ENCODE data around the gene SNX8. TPM values are rescaled to one million over a fixed set of nuclear protein-coding genes. Genes with fewer than 3 reads are reported as not detected.

Gene SNX8
- total RNA-seq, 1 experiment from 2014 or later = 31.2 TPM

DNA sequence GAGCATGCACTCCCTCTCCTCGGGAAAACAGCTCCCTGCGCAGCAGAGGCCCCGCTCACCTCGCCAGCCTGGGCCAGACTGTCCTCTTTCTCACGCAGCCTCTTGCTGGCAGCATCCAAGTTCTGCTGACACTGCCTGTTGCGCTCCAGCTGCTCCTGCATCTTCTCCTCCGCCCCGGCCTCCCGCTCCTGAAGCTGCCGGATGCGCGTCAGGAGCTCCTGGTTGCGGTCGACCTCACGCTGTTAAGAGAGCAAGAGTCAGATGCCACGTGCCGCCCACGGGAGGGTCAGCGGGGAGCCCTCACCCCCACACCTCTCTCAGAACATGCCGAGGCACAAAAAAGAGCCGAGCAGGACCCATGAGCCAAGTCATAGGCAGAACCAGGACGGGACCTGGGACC is 91.7 kb downstream of the SNX8 start:
- Mint-ChIP-seq H3K9me3 (ENCODE audit: unreplicated experiment) (no peaks in the 10 kb centered on the region), H3K4me1 (ENCODE audit: insufficient read depth, unreplicated experiment) (peaks cover 22% of the 10 kb centered on the region), H3K27ac (ENCODE audit: low read depth, unreplicated experiment) (no peak overlapping the region), H3K36me3 (ENCODE audit: insufficient read depth, unreplicated experiment) (peaks cover 47% of the 10 kb centered on the region), H3K27me3 (ENCODE audit: insufficient read depth, unreplicated experiment) (no peaks in the 10 kb centered on the region), H3K4me3 (ENCODE audit: unreplicated experiment) (no peak overlapping the region)
- ChIA-PET POLR2A (no interaction called here), CTCF (interaction anchor here (1.8 kb wide), 1 partner anchor 13 kb away, joined by 6 read pairs; no protein-coding TSS in a partner anchor)
- no peak for TF ChIP-seq CTCF (IDR thresholded peaks at IDR 0.05; ENCODE audit: unreplicated experiment)
- no peak for DNase-seq (ENCODE audit: unreplicated experiment)
- intact Hi-C loops (cut with micrococcal nuclease) = no loop called here
- no TSS peak for BruUV-seq (replicated peaks)

DNA sequence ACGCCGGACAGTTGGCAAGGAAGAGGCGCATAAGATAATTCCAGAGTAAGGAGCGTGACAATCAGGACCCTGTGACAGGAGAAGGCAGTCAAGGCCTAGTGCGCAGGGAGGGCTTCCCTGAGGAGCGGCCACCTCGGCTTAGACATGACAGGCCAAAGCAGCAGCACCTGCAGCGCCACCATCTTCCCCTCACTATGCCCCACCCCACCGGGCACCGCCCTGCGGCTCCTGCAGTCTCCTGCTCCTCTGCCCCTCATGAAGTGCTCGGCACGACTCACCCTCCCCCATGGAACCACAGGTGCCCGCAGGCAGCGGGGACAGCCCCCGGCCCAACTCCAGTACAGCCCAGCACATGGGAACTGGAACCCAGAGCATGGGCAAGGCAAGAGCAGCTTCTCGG is 93.3 kb downstream of the SNX8 start:
- intact Hi-C loops (cut with micrococcal nuclease) = no loop called here
- no peak for DNase-seq (ENCODE audit: unreplicated experiment)
- ChIA-PET POLR2A (no interaction called here), CTCF (interaction anchor here (1.8 kb wide), 1 partner anchor 11 kb away, joined by 6 read pairs; no protein-coding TSS in a partner anchor)
- H3K4me1 Mint-ChIP-seq (ENCODE audit: insufficient read depth, unreplicated experiment) = peaks cover 21% of the 10 kb centered on the region
- BruUV-seq (replicated peaks) = no TSS peak
- H3K9me3 Mint-ChIP-seq (ENCODE audit: unreplicated experiment) = no peaks in the 10 kb centered on the region
- H3K27me3 Mint-ChIP-seq (ENCODE audit: insufficient read depth, unreplicated experiment) = no peaks in the 10 kb centered on the region
- no peak overlapping the region for H3K4me3 Mint-ChIP-seq (ENCODE audit: unreplicated experiment)
- TF ChIP-seq CTCF (IDR thresholded peaks at IDR 0.05; ENCODE audit: unreplicated experiment) = no peak
- H3K36me3 Mint-ChIP-seq (ENCODE audit: insufficient read depth, unreplicated experiment) = peaks cover 58% of the 10 kb centered on the region
- H3K27ac Mint-ChIP-seq (ENCODE audit: low read depth, unreplicated experiment) = no peak overlapping the region

GRCh38 chr7:2220506-2220905 is 93.7 kb downstream of the SNX8 start:
- intact Hi-C loops (cut with micrococcal nuclease) = no loop called here

DNA sequence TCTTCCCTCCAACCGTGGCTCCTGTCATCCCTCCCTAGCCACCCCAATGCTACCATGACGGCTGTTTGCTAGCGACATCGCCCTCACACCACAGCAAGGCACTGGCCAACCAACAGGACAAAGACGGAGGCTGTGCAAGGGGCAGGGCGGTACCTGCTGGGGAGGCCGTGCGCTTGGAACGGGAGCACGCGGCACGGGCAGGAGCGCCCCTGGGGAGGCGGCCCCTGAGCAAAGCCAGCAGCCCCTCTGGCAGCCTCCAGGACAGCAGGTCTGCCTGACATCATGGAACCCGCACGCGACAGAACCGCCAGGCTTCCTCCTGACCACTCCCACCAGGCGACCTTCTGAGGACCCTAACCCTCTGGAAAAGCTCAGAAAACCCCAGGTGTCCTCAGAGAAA is 94.2 kb downstream of the SNX8 start:
- POLR2A ChIA-PET = no interaction called here
- DNase-seq (ENCODE audit: unreplicated experiment) = no peak
- H3K36me3 Mint-ChIP-seq (ENCODE audit: insufficient read depth, unreplicated experiment) = peaks cover 61% of the 10 kb centered on the region
- no peaks in the 10 kb centered on the region for H3K27me3 Mint-ChIP-seq (ENCODE audit: insufficient read depth, unreplicated experiment)
- CTCF ChIA-PET = interaction anchor here (0.6 kb wide), 1 partner anchor 380 kb away, joined by 4 read pairs; no protein-coding TSS in a partner anchor
- H3K4me1 Mint-ChIP-seq (ENCODE audit: insufficient read depth, unreplicated experiment) = peaks cover 17% of the 10 kb centered on the region
- no peaks in the 10 kb centered on the region for H3K9me3 Mint-ChIP-seq (ENCODE audit: unreplicated experiment)
- H3K4me3 Mint-ChIP-seq (ENCODE audit: unreplicated experiment) = no peak overlapping the region
- intact Hi-C loops (cut with micrococcal nuclease) = no loop called here
- no peak overlapping the region for H3K27ac Mint-ChIP-seq (ENCODE audit: low read depth, unreplicated experiment)
- no TSS peak for BruUV-seq (replicated peaks)
- TF ChIP-seq CTCF (IDR thresholded peaks at IDR 0.05; ENCODE audit: unreplicated experiment) = no peak

More at GRCh38 chr7:2220506-2220905, 93.7 kb downstream of the SNX8 start:
- Mint-ChIP-seq H3K27me3 (ENCODE audit: insufficient read depth, unreplicated experiment) (no peaks in the 10 kb centered on the region), H3K9me3 (ENCODE audit: unreplicated experiment) (no peaks in the 10 kb centered on the region), H3K4me3 (ENCODE audit: unreplicated experiment) (no peak overlapping the region), H3K36me3 (ENCODE audit: insufficient read depth, unreplicated experiment) (peaks cover 59% of the 10 kb centered on the region), H3K27ac (ENCODE audit: low read depth, unreplicated experiment) (no peak overlapping the region), H3K4me1 (ENCODE audit: insufficient read depth, unreplicated experiment) (peaks cover 21% of the 10 kb centered on the region)
- DNase-seq (ENCODE audit: unreplicated experiment) = no peak
- no peak for TF ChIP-seq CTCF (IDR thresholded peaks at IDR 0.05; ENCODE audit: unreplicated experiment)
- no TSS peak for BruUV-seq (replicated peaks)
- CTCF ChIA-PET = interaction anchor here (0.6 kb wide), 1 partner anchor 379 kb away, joined by 4 read pairs; no protein-coding TSS in a partner anchor
- POLR2A ChIA-PET = no interaction called here

Data from MCF 10A (cell line).